ENCODE results near the gene VTCN1.
"Not testable (repeated sequence)": the region's sequence is repeated elsewhere in the genome, so short reads cannot be mapped to it uniquely, and the experiment has no call there.

VTCN1 gene

GRCh38 chr1:117106478-117106877 is 104.2 kb downstream of the VTCN1 start:
- H2AK5ac ChIP-seq (ENCODE audit: low read length): no peak overlapping the region
- H3K4me3 ChIP-seq (ENCODE audit: low read depth, low read length): no peak overlapping the region
- WGBS (ENCODE audit: extremely low coverage, insufficient coverage, insufficient read length): no CpG with 5 or more reads among the region's 2 CpGs
- H3K27me3 ChIP-seq (ENCODE audit: insufficient read depth, low read length): no peaks in the 10 kb centered on the region
- no peaks in the 10 kb centered on the region for H3K79me2 ChIP-seq (ENCODE audit: control insufficient read depth, insufficient read depth, low read length, poor library complexity)
- no peak overlapping the region for H2BK120ac ChIP-seq (ENCODE audit: insufficient read depth, low read length, poor library complexity)
- no peak overlapping the region for H3K14ac ChIP-seq (ENCODE audit: low read length)
- H2BK12ac ChIP-seq (ENCODE audit: low read length): no peak overlapping the region
- H3K4me1 ChIP-seq (ENCODE audit: control insufficient read depth in 1 of 2, insufficient read depth in 2 of 2, low read length in 2 of 2): no peaks in the 10 kb centered on the region
- H3K9ac ChIP-seq (ENCODE audit: low read length): no peak overlapping the region
- no peak for DNase-seq
- H4K91ac ChIP-seq (ENCODE audit: low read depth, low read length): no peak overlapping the region
- no peak overlapping the region for H2AFZ ChIP-seq (ENCODE audit: insufficient read depth, low read length, poor library complexity)
- H3K23ac ChIP-seq (ENCODE audit: low read length): no peak overlapping the region
- no peaks in the 10 kb centered on the region for H3K79me1 ChIP-seq (ENCODE audit: low read length)
- no peak overlapping the region for H4K12ac ChIP-seq (ENCODE audit: low read depth, low read length)
- H2BK5ac ChIP-seq (ENCODE audit: low read depth, low read length, poor library complexity): no peak overlapping the region
- H3K18ac ChIP-seq (ENCODE audit: low read length): no peak overlapping the region
- H3K27ac ChIP-seq (ENCODE audit: low read depth, low read length): no peak overlapping the region
- H3K36me3 ChIP-seq (ENCODE audit: control insufficient read depth in 1 of 2, insufficient read depth in 2 of 2, low read length in 2 of 2): peaks cover 9 to 21% of the 10 kb centered on the region in 2 experiments
- no peak overlapping the region for H3K4me2 ChIP-seq (ENCODE audit: low read length)
- no peak overlapping the region for H3K4ac ChIP-seq (ENCODE audit: low read depth, low read length)
- H3K9me3 ChIP-seq (ENCODE audit: insufficient read depth, low read depth, low read length): no peaks in the 10 kb centered on the region
- no peak overlapping the region for H4K8ac ChIP-seq (ENCODE audit: low read depth, low read length)

GRCh38 chr1:117105722-117106121 is 105.0 kb downstream of the VTCN1 start:
- H3K4me1 ChIP-seq (ENCODE audit: control insufficient read depth in 1 of 2, insufficient read depth in 2 of 2, low read length in 2 of 2): no peaks in the 10 kb centered on the region
- H4K91ac ChIP-seq (ENCODE audit: low read depth, low read length): no peak overlapping the region
- no peak overlapping the region for H3K9ac ChIP-seq (ENCODE audit: low read length)
- no peak overlapping the region for H2BK12ac ChIP-seq (ENCODE audit: low read length)
- DNase-seq: no peak
- no peak overlapping the region for H3K4me3 ChIP-seq (ENCODE audit: low read depth, low read length)
- no peak overlapping the region for H4K8ac ChIP-seq (ENCODE audit: low read depth, low read length)
- H3K27me3 ChIP-seq (ENCODE audit: insufficient read depth, low read length): no peaks in the 10 kb centered on the region
- H2BK5ac ChIP-seq (ENCODE audit: low read depth, low read length, poor library complexity): no peak overlapping the region
- H3K9me3 ChIP-seq (ENCODE audit: insufficient read depth, low read depth, low read length): no peaks in the 10 kb centered on the region
- H3K14ac ChIP-seq (ENCODE audit: low read length): no peak overlapping the region
- H3K79me2 ChIP-seq (ENCODE audit: control insufficient read depth, insufficient read depth, low read length, poor library complexity): no peaks in the 10 kb centered on the region
- no peak overlapping the region for H3K4me2 ChIP-seq (ENCODE audit: low read length)
- no peaks in the 10 kb centered on the region for H3K79me1 ChIP-seq (ENCODE audit: low read length)
- H3K36me3 ChIP-seq (ENCODE audit: control insufficient read depth in 1 of 2, insufficient read depth in 2 of 2, low read length in 2 of 2): peaks cover 9 to 19% of the 10 kb centered on the region in 2 experiments
- H2BK120ac ChIP-seq (ENCODE audit: insufficient read depth, low read length, poor library complexity): no peak overlapping the region
- H2AK5ac ChIP-seq (ENCODE audit: low read length): no peak overlapping the region
- no peak overlapping the region for H3K23ac ChIP-seq (ENCODE audit: low read length)
- no peak overlapping the region for H3K18ac ChIP-seq (ENCODE audit: low read length)
- no peak overlapping the region for H3K27ac ChIP-seq (ENCODE audit: low read depth, low read length)
- H2AFZ ChIP-seq (ENCODE audit: insufficient read depth, low read length, poor library complexity): no peak overlapping the region
- no peak overlapping the region for H4K12ac ChIP-seq (ENCODE audit: low read depth, low read length)
- H3K4ac ChIP-seq (ENCODE audit: low read depth, low read length): no peak overlapping the region

- Histone ChIP-seq H4K91ac (ENCODE audit: low read depth, low read length) (no peak overlapping the region), H2BK5ac (ENCODE audit: low read depth, low read length, poor library complexity) (no peak overlapping the region), H3K79me1 (ENCODE audit: low read length) (peaks cover 2% of the 10 kb centered on the region), H3K27ac (ENCODE audit: low read depth, low read length) (no peak overlapping the region), H4K12ac (ENCODE audit: low read depth, low read length) (no peak overlapping the region), H4K8ac (ENCODE audit: low read depth, low read length) (no peak overlapping the region), H3K14ac (ENCODE audit: low read length) (no peak overlapping the region), H2BK12ac (ENCODE audit: low read length) (no peak overlapping the region), H3K36me3 (ENCODE audit: control insufficient read depth in 1 of 2, insufficient read depth in 2 of 2, low read length in 2 of 2) (peaks cover 6 to 16% of the 10 kb centered on the region in 2 experiments), H3K4me3 (ENCODE audit: low read depth, low read length) (no peak overlapping the region), H3K4ac (ENCODE audit: low read depth, low read length) (no peak overlapping the region), H3K18ac (ENCODE audit: low read length) (no peak overlapping the region), H3K4me2 (ENCODE audit: low read length) (no peak overlapping the region), H3K27me3 (ENCODE audit: insufficient read depth, low read length) (no peaks in the 10 kb centered on the region), H3K9me3 (ENCODE audit: insufficient read depth, low read depth, low read length) (no peaks in the 10 kb centered on the region), H3K79me2 (ENCODE audit: control insufficient read depth, insufficient read depth, low read length, poor library complexity) (no peaks in the 10 kb centered on the region), H2AFZ (ENCODE audit: insufficient read depth, low read length, poor library complexity) (no peak overlapping the region), H3K4me1 (ENCODE audit: control insufficient read depth in 1 of 2, insufficient read depth in 2 of 2, low read length in 2 of 2) (no peaks in the 10 kb centered on the region), H2AK5ac (ENCODE audit: low read length) (no peak overlapping the region), H2BK120ac (ENCODE audit: insufficient read depth, low read length, poor library complexity) (no peak overlapping the region), H3K23ac (ENCODE audit: low read length) (no peak overlapping the region), H3K9ac (ENCODE audit: low read length) (no peak overlapping the region)
- WGBS (ENCODE audit: extremely low coverage, insufficient coverage, insufficient read length): no CpG with 5 or more reads among the region's 3 CpGs
- no peak for DNase-seq
These were observed 105.7 kb downstream of the VTCN1 start for GRCh38 chr1:117104986-117105385.

GRCh38 chr1:117101858-117102257 is 108.9 kb downstream of the VTCN1 start:
- not testable (repeated sequence) for H3K79me1 ChIP-seq (ENCODE audit: low read length); H4K8ac ChIP-seq (ENCODE audit: low read depth, low read length); H3K14ac ChIP-seq (ENCODE audit: low read length); H3K9ac ChIP-seq (ENCODE audit: low read length); H3K23ac ChIP-seq (ENCODE audit: low read length); H3K36me3 ChIP-seq (ENCODE audit: control insufficient read depth in 1 of 2, insufficient read depth in 2 of 2, low read length in 2 of 2); H3K4me3 ChIP-seq (ENCODE audit: low read depth, low read length); H4K91ac ChIP-seq (ENCODE audit: low read depth, low read length); H4K12ac ChIP-seq (ENCODE audit: low read depth, low read length); H3K18ac ChIP-seq (ENCODE audit: low read length); H3K4me2 ChIP-seq (ENCODE audit: low read length); H2AK5ac ChIP-seq (ENCODE audit: low read length); H2BK5ac ChIP-seq (ENCODE audit: low read depth, low read length, poor library complexity); H2BK120ac ChIP-seq (ENCODE audit: insufficient read depth, low read length, poor library complexity); H3K4ac ChIP-seq (ENCODE audit: low read depth, low read length); DNase-seq; H3K79me2 ChIP-seq (ENCODE audit: control insufficient read depth, insufficient read depth, low read length, poor library complexity); H3K27me3 ChIP-seq (ENCODE audit: insufficient read depth, low read length); H3K27ac ChIP-seq (ENCODE audit: low read depth, low read length); H2AFZ ChIP-seq (ENCODE audit: insufficient read depth, low read length, poor library complexity); H2BK12ac ChIP-seq (ENCODE audit: low read length); H3K9me3 ChIP-seq (ENCODE audit: insufficient read depth, low read depth, low read length)
- WGBS (ENCODE audit: extremely low coverage, insufficient coverage, insufficient read length): no CpG with 5 or more reads among the region's 3 CpGs
- H3K4me1 ChIP-seq (ENCODE audit: control insufficient read depth in 1 of 2, insufficient read depth in 2 of 2, low read length in 2 of 2): peaks cover 2 to 10% of the 10 kb centered on the region in 2 experiments

Data from trophoblast cell (in vitro differentiated cells and primary cell).